NCI-H524 (cell line): ENCODE results near the gene RAB11FIP4.

Experiments used
- DNase-seq, 2 experiments: peaks; one replicate each; lab custom pipeline; 2025; lab: John Stamatoyannopoulos, UW

RAB11FIP4 gene

GRCh38 chr17:31568539-31568938 lies 177.1 kb downstream of the RAB11FIP4 start:
- DNase-seq = no peak

GRCh38 chr17:31570231-31570630 lies 178.8 kb downstream of the RAB11FIP4 start:
- no peak for DNase-seq

GRCh38 chr17:31570951-31571892 lies 179.7 kb downstream of the RAB11FIP4 start:
- peak in 1 of 2 experiments; percentile 58 for DNase-seq

DNA sequence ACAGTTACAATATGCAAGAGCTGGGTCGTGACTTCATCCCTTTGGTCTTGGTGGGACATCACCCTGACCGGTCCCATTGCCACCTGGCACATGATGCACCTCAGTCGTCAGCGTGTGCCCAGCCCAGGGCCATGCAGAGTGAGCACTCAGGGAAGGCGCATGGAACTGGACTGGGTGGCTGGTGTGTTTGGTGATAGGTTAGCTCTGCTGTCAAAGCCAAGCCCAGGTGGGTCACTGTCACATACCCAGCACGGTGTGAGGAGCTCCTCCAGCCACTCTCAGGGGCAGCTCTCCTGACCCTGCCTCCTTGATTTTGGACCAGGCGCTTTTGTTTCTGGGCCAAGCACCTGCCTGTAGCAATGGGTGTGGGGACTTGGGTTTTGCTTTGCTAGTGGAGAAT lies 180.9 kb downstream of the RAB11FIP4 start:
- DNase-seq = no peak

- no peak for DNase-seq
These were observed 181.6 kb downstream of the RAB11FIP4 start for GRCh38 chr17:31573047-31573446.

GRCh38 chr17:31573861-31574260 lies 182.4 kb downstream of the RAB11FIP4 start:
- no peak for DNase-seq

GRCh38 chr17:31574458-31574857 lies 183.0 kb downstream of the RAB11FIP4 start:
- DNase-seq = no peak

GRCh38 chr17:31575043-31575442 lies 183.6 kb downstream of the RAB11FIP4 start:
- DNase-seq = no peak

DNA sequence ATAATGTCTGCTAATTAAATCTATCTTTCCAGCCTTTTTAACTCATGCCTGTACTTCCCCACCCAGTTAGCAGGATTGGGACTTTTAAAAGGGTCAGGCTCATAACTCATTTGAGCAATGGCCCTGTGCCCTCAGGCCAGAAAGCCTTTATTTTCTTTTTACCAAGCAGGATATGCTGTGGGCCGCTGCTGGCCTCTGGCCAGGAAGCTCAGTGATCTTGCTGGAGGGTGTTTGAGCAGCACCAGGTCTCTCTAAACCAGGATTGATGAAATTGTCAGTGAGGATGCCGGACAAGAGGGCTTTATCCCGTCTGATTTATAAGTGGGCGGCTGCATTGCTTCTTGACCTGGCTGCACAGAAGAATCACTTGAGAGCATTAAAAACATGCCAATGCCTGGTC lies 187.8 kb downstream of the RAB11FIP4 start:
- DNase-seq = no peak

GRCh38 chr17:31580316-31580705 lies 188.8 kb downstream of the RAB11FIP4 start:
- no peak for DNase-seq

DNA sequence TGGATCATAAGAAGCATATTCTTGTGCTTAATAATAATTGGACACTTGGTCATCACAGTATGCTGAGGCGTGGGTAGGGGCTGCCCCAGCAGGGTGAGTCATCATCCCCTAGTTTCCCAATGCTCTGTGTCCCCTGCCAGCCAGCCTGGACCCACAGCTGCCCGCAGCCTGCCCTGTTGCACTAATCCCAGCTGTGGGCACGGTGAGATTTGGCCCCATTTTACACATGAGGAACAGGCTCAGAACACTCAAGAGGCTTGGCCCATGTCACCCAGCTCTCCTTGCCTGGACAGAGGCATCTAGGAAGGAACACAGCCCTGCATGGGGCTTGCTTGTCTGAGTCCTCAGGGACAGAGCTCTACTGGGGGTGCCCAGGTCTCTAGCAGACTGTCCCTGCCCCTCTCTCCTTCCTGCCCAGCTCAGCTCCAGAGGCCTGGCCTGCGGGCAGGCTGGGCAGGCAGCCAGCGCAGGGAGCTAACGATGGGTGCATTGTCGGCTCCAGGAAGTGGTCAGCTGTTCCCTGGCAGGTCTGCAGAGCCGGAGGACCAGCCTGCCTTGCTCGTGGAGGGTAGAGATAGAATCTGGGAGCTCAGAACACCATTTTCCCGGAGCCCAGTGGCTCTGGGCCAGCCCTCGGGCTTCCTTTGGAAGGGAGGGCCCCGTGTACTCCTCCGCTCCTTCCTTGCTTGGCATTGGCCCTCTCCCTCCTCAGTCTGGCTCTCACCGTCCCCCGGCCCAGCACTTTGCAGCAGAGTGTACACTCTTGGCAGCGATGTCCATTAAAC lies 189.4 kb downstream of the RAB11FIP4 start:
- DNase-seq = peak; percentile 27 to 70

DNA sequence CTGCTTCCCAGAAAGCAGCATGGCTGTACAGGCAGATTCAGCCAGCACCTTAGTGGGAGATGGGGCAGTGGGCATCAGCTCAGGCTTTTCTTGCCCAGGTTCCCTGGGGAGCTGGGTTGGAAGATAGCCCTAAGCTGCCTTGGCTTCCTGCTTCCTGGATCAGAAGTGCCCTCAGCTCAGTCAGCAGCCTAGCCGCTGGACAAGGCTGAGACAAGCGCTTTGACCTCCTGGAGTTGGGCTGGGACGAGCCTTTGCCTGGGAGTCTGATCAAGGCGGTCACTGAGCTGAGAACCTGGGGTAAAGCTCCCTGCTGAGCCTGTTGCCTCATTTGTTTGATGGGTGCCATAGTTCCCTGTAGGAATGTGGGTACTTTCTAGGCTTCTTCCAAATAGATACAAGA lies 190.0 kb downstream of the RAB11FIP4 start:
- no peak for DNase-seq

- no peak for DNase-seq
These were observed 190.9 kb downstream of the RAB11FIP4 start for GRCh38 chr17:31582151-31582907.

- DNase-seq = no peak
These were observed 192.4 kb downstream of the RAB11FIP4 start for GRCh38 chr17:31583772-31584356.

DNA sequence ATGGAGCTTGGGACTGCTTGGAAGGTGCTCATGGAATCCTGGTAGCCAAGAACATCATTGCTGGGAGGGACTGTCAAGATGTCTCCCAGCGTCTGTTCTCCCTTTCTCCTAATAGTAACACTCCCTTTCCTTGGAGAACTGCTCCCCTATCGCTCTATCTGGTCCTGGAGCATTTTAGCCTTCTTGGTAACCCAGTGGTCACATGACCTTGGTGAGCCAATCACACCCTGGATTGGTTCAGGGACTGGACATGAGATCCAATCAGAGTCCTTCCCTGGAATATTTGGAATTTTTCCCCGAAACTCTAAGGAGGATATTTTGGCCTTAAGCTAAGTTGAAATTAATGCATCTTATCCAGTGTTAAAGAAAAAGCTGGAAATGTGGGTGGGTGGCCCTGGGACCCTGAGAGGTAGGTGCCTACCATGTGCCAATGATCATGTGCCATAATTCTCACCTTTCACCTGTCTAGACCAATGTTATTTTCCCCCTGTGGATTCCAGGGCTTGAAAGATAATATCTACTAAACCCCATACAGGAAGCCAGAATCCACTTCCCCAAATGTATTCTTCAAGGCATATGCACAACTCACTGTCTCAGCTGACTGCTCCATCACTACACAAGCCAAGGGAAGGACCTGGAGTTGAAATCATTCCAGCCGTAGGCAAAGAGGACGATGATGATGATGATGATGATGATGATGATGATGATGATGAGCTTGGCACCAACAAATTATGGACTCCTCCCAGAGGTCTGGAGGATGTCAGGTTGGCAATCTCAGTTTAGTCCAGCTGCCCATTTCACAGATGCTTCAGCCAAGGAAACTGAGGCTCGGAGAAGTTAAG lies 193.2 kb downstream of the RAB11FIP4 start:
- DNase-seq = no peak

GRCh38 chr17:31585280-31585630 lies 193.8 kb downstream of the RAB11FIP4 start:
- no peak for DNase-seq

- DNase-seq = no peak
These were observed 195.5 kb downstream of the RAB11FIP4 start for GRCh38 chr17:31586946-31587345.

DNA sequence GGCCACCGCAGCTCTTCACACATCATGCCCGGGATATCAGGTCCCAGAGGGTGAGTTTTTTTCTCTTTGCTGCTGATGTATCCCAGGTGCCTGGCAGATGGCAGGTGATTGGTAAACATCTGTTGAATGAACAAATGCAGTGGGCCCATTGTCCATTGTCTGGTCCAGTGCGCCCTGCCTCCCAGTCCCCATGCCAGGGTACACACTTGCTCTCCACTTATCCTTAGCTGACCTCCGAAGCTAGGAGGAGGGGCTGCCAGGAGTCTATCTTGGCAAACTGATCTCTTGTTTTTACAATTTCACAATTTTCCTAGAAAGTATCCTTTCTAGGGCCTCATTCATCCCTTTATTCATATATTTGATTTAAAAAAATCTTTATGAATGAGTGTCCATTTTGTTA lies 196.0 kb downstream of the RAB11FIP4 start:
- DNase-seq = peak; percentile 15 to 64
